Nephron (organoid): ENCODE results near the gene RAB6C.
"Not testable (repeated sequence)": the region's sequence is repeated elsewhere in the genome, so short reads cannot be mapped to it uniquely, and the experiment has no call there.

Experiments
- H3K27ac Mint-ChIP-seq, 3 experiments: 2 replicates each; pipeline ENCODE4 v1.8.0; 2020; ENCODE audit warnings: mixed read lengths in 3 of 3, mild to moderate bottlenecking in 2 of 3, moderate library complexity in 1 of 3
- H3K27me3 Mint-ChIP-seq: 2 replicates; pipeline ENCODE4 v1.8.0; 2021; ENCODE audit warnings: low read depth, mild to moderate bottlenecking, moderate library complexity, mixed read lengths
- H3K36me3 Mint-ChIP-seq: 2 replicates; pipeline ENCODE4 v1.8.0; 2020; ENCODE audit warnings: low read depth, mixed read lengths
- H3K4me1 Mint-ChIP-seq: 2 replicates; pipeline ENCODE4 v1.8.0; 2020; ENCODE audit warnings: mixed read lengths
- H3K4me3 Mint-ChIP-seq, 3 experiments: 2 replicates each; pipeline ENCODE4 v1.8.0; 2020; ENCODE audit warnings: mild to moderate bottlenecking in 3 of 3, mixed read lengths in 3 of 3, moderate library complexity in 2 of 3
- H3K9me3 Mint-ChIP-seq: 2 replicates; pipeline ENCODE4 v1.8.0; 2020; ENCODE audit warnings: mixed read lengths
- CTCF ChIP-seq, 3 experiments: fragments of 200-600 bp; sonication (generic); IDR thresholded peaks; one replicate each; pipeline ENCODE4 v1.5.0; 2021; ENCODE audit warnings: antibody characterized with exemption in 3 of 3; ENCODE audit not compliant: unreplicated experiment in 3 of 3

The RAB6C gene

GRCh38 chr2:129979629-129980155 is at the start of gene RAB6C:
Gene RAB6C (plus strand): TSS chr2:129979666. CDS start chr2:129980116, 450 bp downstream.
- Mint-ChIP-seq H3K27me3 (peaks cover 95% of the 10 kb centered on the region), H3K4me3 (peak within 1 kb of the TSS; percentile 79 to 84 (median 82))
- H3K36me3 Mint-ChIP-seq, H3K4me1 Mint-ChIP-seq, H3K9me3 Mint-ChIP-seq, H3K27ac Mint-ChIP-seq: not testable (repeated sequence)

GRCh38 chr2:129930451-129930850 is 49.0 kb upstream of the RAB6C start:
- H3K27me3 Mint-ChIP-seq, result peaks cover 33% of the 10 kb centered on the region
- H3K4me1 Mint-ChIP-seq, result peaks cover 9% of the 10 kb centered on the region
- no peak for TF ChIP-seq CTCF (IDR thresholded peaks at IDR 0.05; ENCODE audit: unreplicated experiment in 3 of 3)

GRCh38 chr2:129933387-129933786 is 46.1 kb upstream of the RAB6C start:
- not testable (repeated sequence) for H3K4me1 Mint-ChIP-seq, H3K9me3 Mint-ChIP-seq, H3K4me3 Mint-ChIP-seq, H3K27ac Mint-ChIP-seq, H3K36me3 Mint-ChIP-seq
- peaks cover 39% of the 10 kb centered on the region for H3K27me3 Mint-ChIP-seq

More at GRCh38 chr2:129930451-129930850, 49.0 kb upstream of the RAB6C start:
- H3K9me3 Mint-ChIP-seq, result no peaks in the 10 kb centered on the region
- H3K4me3 Mint-ChIP-seq, result no peak overlapping the region
- no peaks in the 10 kb centered on the region for H3K36me3 Mint-ChIP-seq
- H3K27ac Mint-ChIP-seq, result no peak overlapping the region

- TF ChIP-seq CTCF (IDR thresholded peaks at IDR 0.05; ENCODE audit: unreplicated experiment in 3 of 3), result no peak
- Mint-ChIP-seq H3K36me3 (no peaks in the 10 kb centered on the region), H3K27me3 (peaks cover 43% of the 10 kb centered on the region), H3K9me3 (no peaks in the 10 kb centered on the region), H3K27ac (no peak overlapping the region), H3K4me1 (peaks cover 9% of the 10 kb centered on the region), H3K4me3 (peak overlapping the region in 2 of 3 experiments; percentile 34 to 46)
Observed at GRCh38 chr2:129934044-129934822, 45.2 kb upstream of the RAB6C start.

- no peak for TF ChIP-seq CTCF (IDR thresholded peaks at IDR 0.05; ENCODE audit: unreplicated experiment in 3 of 3)
- no peak overlapping the region for H3K4me3 Mint-ChIP-seq
- H3K36me3 Mint-ChIP-seq, result no peaks in the 10 kb centered on the region
- peaks cover 5% of the 10 kb centered on the region for H3K4me1 Mint-ChIP-seq
- no peaks in the 10 kb centered on the region for H3K9me3 Mint-ChIP-seq
- H3K27ac Mint-ChIP-seq, result peak overlapping the region in 1 of 3 experiments; percentile 41
- H3K27me3 Mint-ChIP-seq, result peaks cover 43% of the 10 kb centered on the region
Observed at GRCh38 chr2:129935118-129935517, 44.3 kb upstream of the RAB6C start.

- TF ChIP-seq CTCF (IDR thresholded peaks at IDR 0.05; ENCODE audit: unreplicated experiment in 3 of 3), result peak; percentile 45 to 58 (median 53)
- peaks cover 5% of the 10 kb centered on the region for H3K4me1 Mint-ChIP-seq
- H3K27me3 Mint-ChIP-seq, result peaks cover 43% of the 10 kb centered on the region
- H3K9me3 Mint-ChIP-seq, result no peaks in the 10 kb centered on the region
- no peak overlapping the region for H3K4me3 Mint-ChIP-seq
- H3K27ac Mint-ChIP-seq, result no peak overlapping the region
- H3K36me3 Mint-ChIP-seq, result no peaks in the 10 kb centered on the region
Observed at GRCh38 chr2:129936334-129936934, 43.0 kb upstream of the RAB6C start.

- H3K4me1 Mint-ChIP-seq, H3K4me3 Mint-ChIP-seq, H3K36me3 Mint-ChIP-seq, H3K27ac Mint-ChIP-seq, H3K9me3 Mint-ChIP-seq: not testable (repeated sequence)
- H3K27me3 Mint-ChIP-seq, result peaks cover 36% of the 10 kb centered on the region
Observed at GRCh38 chr2:129938850-129939471, 40.5 kb upstream of the RAB6C start.

- not testable (repeated sequence) for H3K9me3 Mint-ChIP-seq, H3K36me3 Mint-ChIP-seq, H3K4me3 Mint-ChIP-seq, H3K4me1 Mint-ChIP-seq, H3K27ac Mint-ChIP-seq
- H3K27me3 Mint-ChIP-seq, result peaks cover 33% of the 10 kb centered on the region
Observed at GRCh38 chr2:129943456-129943855, 36.0 kb upstream of the RAB6C start.
